Occipital lobe (tissue), 2 donors: Measurements from ENCODE around the gene MRPL10. TPM values are rescaled to one million over a fixed set of nuclear protein-coding genes. Genes with fewer than 3 reads are reported as not detected.
A peak's percentile ranks its signal among the peaks of the same experiment; 100 is the strongest.

Experiments used
- DNase-seq: peaks from one replicate; lab custom pipeline; 2025; lab: John Stamatoyannopoulos, UW
- total RNA-seq: library from RNA; depleted of rRNA; stranded (reverse); fragments of >200 nt; gene quantifications from one replicate; pipeline ENCODE4 v1.2.3, GENCODE V29; 2014

Gene MRPL10
- total RNA-seq = 9.7 TPM

DNA sequence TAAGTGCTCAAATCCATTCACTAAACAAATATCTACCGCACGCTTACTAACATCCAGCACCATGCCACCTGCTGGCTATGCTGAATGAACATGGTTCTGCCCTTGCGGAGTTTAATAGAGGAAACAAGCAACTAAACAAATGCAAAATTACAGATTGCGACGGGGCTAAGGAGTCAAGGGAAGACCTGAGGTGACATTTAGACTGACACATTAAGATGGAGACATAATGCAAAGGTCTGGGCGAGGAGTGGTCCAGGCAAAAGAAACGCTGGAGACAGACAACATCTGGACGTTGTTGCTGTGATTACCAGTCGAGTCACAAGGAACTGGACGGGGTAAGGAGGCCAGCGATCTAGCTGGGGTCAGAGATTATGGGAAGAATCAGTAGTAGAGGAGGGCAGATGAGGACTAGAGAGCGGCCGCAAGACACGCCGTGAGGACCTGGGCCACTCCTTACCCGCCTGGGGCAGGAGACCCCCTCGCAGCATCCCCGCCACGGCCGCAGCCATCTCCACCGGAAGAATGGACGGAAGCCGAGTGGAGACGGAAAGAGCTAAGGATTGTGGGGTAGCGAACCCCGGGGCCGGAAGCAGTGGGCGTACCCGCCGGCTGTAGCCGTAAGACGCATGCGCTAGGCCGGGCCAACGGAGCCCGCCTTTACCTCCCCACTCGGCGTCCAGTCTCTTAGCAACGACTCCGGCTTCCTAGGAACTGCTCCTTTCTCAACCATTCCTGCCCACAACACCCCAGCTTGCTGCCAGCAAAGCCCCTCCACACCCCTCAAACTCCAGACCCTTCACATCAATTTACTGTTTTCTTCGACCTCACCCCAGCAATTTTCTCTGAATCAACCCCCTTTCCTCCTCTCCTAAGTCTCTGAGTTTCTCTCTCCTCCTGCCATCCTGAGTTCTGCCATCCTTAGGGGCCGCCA is at the start of gene MRPL10, which contains the start of gene LRRC46:
Gene MRPL10, minus strand, starts transcription at position 539 of the 931 bp plus-strand sequence. Its CDS starts 30 bp downstream, at position 509.
Gene LRRC46, plus strand, starts transcription at position 668 of the 931 bp plus-strand sequence. CDS start 320 bp downstream, outside the sequence.
- DNase-seq = peak; percentile 87

DNA sequence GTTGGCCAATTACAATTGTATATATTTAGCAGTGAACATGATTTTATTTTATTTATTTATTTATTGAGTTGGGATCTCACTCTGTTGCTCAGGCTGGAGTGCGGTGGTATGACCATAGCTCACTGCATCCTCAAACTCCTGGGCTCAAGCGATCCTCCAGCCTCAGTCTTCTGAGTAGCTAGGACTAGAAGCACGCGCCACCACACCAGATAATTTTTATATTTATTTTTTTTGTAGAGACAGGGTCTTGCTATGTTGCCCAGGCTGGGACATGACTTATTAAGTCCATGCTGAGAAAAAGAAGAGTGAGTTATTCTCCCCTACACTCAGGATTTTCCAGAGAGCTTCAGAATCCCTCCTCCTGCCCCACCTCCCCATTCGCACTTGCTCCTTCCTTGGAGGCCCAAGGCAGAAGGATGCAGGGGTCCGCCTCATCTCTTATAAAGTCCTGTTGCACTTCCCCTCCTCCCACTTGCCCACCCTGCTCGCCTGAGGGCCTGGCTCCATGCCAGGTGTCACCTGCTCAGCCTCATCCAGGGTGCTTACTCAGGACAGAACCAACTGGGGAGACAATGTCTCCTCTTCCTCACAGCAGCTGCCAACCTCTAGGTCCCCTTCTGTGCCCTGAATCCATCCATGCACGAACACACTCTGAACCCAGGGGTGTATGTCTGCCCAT is 48.6 kb upstream of the MRPL10 start:
- no peak for DNase-seq

DNA sequence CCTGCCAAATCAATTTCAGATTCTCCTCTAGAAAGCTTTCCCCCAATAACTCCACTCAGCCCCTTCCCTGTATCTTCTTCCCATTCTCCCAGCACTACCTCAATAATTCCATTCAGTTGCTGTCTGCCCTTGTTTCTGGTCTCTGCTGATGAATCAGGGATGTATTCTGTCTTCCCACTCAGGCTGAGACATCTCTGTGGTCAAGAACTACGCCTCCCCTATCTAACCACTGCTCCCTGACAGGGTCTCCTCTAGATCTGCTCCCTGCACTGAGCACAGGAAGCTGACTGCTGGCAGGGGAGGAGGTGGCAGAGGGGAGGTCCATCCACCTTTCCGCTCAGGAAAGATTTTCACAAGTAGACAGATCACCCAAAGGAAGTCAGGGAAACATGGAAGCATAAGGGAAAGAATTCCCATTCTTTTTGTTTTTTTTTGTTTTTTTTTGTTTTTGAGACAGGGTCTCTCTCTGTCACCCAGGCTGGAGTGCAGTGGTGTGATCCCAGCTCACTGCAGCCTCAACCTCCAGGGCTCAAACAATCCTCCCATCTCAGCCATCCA is 47.8 kb upstream of the MRPL10 start:
- DNase-seq = no peak

DNA sequence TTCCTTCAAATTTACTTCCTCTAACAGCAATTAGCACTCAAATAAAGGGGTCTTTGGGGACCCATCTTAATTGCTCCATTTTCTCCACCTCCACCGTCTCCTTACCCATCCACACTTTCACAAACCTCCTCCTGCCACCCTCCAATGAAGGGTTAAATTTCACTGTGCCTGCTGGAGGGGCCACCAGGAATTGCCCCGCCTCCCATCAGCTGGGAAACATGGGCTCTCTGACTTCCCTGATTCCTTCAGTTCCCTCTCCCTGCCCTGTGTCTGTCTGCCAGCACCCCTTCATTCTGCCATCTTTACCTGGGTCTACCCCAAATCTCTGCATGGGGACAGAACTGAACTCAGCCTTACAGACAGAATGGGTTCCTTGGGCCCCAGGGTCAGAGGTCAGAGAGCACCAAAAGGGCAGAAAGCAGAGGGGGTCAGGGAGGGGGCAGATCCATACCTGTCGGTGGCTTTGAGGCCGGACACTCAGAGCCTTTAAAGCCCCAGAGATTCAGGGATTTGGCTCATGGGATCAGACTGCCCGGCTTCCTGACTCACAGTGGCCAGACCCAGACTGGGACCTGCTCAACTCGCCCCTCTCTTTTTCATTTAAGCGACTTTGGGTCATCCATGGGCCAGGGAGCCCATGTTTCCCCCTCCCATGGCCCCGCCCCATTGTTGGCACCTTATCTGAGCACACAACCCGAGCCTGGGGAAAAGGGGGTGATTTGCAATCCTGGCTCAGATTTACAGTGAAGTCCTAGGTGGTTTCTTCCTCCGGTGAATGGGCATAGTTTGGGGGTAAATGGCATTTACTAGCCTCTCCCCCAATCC is 47.1 kb upstream of the MRPL10 start:
- DNase-seq = no peak

DNA sequence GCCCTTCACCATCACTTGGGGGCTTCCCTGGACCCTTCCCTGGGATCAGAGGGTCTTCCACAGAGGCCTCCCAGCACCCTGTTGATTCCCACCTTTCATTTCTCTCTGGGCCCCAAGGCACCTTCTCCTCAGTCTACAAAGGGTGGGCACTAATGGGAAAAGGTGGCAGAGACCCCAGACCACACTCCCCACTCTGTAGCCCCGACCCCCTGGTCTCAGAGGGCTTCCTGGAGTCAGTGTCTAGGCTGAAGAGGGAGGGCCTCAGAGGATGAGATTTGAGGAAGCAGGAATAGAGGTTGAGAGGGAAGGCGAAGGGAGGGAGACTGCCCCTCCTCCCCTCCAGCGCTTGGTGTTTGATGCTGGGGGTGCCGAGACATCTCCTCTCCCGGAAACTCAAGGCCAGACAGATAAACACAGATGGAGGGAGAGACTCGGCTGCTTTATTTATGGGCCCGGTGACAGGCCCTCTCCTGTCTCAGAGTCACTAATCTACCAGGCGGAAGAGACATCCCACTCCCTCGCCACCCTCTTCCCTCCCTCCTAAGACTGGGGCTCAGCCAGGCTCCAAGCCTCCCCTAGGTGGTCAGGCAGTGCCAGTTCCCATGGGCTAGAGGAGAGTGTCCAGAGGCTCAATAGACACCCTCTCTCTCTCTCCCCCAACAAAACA is 46.2 kb upstream of the MRPL10 start:
- no peak for DNase-seq

DNA sequence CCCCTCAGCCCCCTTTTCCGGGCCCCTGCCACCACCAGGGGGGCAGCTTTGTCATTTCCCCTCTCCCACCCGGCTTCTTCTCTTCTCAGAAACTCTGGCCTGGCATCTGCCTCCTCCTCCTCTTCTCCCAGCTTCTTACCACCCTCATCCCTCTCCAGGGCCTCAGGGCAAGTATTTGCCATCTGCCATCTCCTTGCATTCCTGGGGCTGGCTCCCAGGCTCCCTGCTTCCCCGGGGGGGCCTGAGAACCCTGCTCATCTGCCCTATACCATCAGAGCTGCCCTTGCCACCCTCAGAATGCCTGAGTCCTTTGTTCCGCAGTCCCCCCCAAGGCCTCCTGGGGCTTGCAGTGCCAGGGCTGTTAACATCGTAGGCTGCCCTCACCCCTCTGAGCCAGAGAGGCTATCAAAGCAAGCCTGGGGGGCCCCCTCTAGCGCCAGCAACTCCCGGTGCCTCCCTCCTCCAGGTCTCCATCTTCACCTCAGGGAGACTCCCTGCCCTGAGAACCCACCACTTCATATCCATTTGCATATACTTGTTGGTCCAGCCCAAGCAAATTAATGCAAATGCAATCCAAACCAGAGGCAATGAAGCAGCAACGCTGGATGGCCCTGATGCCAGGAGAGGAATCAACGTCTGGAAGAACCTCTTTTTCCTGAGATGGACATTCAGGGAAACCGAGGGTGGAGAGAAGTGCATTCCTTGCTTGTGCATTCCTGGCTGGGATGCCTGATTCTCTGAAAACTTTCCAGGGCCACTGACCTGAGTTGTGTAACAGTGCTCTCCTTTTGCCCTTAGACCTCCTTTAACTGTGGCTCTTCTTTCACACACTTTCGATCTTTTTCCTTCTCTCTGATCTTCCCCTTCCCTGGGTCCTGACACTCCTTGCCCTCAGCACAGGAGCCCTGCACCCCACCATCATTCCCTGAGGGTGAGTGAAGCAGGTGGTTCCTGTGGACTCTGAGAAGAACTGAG is 44.0 kb upstream of the MRPL10 start:
- no peak for DNase-seq

DNA sequence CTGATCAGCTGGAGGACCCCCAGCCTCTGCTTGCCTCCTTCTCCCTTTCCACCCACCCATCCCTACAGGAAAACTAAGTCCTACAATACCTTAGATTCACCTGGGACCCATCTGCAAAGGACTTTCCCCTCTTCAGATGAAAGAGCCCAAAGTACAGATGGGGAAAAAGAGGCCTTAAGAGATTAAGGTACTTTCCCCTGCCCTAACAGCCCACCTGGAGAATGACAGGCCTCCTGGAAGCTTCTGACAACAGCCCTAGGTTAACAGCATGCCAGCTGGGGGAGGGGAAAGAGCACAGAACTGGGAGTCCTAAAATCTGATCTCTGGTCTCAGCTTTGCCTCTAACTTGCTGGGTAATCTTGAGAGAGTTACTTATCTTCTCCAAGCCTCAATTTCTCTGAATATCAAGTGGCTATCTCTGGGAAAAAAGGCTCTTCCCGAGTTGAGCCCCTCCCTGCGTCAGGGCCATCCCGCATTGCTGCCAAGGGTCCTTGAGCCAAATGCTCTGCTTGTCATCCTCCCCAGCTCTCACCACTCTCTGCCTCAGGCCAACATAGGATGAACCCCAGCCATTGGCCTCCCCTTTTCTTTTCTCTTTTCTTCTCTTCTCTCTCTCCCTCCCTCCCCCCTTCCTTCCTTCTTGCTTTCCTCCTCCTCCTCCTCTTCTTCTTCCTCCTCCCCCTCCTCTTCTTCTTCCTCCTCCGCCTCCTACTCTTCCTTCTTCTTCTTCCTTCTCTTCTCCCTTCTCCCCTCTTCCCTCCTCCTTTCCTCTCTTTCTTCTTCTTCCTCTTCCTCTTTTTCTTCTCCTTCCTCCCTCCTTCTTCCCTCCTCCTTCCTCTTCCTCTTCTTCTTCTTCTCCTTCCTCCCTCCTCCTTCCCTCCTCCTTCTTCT is 42.1 kb upstream of the MRPL10 start:
- no peak for DNase-seq

DNA sequence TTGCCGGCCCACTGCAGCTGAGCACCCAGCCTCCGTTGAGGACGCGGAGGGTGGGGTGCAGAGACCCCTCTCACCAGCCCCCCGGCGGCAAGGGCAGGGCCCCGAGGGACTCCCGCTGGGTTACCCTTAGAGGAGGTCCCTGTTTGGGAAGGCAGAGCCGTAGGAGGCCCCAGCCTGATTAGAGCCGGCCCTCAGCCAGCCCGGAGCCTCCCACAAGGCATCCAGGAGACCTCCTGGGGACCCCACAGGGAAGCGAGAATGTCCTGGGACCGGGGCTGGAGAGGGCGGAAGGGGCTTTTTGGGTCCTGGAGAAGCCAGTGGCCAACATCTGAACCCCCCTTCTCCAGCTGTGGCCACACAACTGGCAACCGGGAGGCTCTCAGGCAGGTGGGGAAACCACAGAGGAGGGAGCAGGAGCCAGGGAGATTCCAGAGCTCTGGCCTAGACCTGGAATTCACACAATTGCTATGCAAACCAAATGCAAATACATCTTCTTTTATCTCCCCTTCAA is 41.4 kb upstream of the MRPL10 start:
- no peak for DNase-seq

DNA sequence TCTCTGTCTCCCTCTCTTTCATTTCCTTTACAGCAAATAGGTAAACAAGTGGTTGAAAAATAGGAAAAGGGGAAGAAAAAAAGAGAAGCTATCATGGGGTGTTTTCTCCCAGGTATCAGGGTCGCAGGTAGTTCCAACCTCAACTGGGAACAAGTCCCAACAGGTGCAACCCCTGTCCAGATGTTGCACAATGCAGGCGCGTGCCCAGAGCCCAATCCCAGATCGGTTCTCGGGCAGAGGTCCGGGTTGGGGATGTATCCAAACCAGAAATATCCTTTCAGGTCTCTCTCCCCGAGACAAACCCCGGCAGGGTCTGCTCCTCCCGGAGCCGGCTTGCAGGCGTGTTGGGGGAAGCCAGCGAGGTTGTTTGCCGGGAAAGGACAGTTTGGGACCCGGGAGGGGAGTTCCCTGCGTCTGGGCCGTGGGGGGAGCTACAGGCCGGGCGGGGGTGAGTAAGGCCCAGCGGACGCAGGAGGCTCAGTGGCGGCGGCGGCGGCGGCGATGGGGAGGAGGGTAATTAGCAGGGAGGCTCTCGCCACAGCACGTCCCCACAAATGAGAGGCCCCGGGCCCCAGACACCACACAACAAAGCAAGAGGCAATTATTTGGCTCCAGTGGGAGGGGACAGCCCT is 40.8 kb upstream of the MRPL10 start:
- no peak for DNase-seq

DNA sequence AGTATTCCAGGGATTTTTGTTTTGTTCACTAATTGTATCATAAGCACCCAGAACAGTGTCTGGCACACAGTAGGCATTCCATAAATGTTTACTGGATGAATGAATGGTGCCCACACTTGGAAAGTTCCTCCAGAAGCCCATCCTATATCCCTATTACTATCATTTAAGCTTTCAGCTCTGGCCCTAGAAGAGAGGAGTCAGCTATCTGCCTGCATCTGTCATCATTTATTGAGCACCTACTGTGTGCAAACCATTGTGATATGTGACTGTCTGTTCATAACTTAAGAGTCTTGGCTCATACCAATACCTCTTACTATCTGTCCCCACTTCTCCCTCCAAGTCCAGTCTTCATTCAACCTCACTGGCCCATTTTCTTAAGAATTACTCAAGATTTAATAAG is 39.7 kb upstream of the MRPL10 start:
- no peak for DNase-seq

DNA sequence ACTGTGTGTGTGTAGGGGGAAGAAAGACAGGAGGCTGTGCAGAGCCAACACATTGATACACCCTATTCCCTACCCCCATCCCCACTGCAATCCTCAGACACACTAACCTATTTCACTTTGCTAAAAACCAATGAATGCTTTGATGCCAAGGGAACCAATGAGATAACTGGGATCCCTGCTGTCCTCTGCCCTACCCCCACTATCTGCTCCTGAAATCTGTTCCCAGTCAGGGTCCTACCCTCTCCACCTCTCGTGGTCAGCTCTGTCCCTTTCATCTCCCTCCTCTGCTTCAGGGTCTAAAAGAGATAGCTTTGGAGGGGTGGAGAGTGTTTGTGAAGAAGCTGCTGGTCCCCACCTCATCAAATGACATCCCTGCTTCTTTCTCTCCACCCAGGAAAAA is 38.7 kb upstream of the MRPL10 start:
- no peak for DNase-seq

DNA sequence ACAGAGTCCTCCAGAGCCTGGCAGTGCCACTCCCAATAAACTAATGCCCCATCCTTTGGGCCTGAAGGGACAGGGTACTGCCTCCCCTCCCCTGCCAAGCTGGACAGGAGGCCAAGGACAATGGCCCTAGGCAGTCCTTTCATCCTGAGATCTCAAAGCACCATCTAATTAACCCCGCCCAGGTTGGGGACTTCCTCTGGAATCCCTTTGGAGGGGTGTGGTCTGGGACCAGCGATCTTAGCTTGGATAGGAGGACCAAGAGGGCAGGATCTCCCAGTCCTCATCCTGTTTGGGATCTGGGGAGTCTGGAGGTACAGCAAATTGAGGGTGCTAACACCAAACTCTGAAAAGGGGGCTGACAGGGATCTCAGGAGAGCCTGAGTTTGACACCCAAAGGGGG is 37.8 kb upstream of the MRPL10 start:
- DNase-seq = no peak

DNA sequence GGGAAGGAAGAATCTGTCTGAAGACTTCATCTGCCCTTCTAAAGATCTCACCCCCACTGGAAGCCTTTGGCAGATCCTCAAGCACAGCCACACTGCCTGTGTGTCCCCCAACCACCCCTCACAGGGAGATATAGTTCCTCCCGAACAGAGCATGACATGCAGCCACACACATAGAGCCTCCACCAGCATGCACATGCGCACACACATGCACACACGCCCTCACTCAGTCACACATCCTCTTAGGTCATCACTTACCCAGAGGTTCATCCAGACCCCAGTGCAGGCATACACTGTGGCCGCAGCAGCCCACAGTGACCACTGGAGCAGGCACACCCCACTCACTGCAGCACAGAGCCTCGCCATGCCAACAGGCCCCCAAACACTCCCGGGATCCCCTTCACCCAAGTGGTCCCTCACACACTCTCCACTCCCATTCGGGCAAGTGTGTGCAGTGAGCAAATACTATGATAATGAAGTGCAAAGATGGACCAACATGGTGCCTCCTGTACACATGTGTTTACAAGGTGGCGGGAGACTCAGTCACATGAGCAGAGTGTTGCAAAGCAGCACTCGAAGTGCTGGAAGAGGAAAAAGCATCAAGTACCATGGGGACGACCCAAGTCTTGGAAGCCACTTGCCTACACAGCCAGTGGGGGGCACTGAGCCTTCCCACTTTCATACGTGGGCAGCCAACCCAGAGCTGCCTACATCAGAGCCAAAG is 36.6 kb upstream of the MRPL10 start:
- no peak for DNase-seq

DNA sequence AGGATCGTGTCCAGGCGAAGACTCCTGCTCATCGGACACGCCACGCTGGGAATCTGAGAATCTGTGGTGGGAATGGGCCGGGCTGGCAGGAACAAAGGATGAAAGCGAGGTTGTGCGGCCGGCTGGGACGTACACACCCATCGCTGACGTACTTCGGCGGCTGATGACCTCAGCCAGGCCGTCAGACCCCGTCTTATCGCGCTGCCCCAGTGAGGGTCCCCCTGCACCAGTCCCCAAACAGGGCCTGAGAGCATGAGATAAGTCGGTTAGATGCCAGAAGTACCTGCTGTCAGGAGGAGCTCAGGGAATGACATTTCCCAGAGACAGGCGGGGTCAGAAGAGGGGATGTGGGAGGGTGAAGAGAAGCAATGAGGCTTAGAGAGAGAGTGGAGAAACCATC is 35.6 kb upstream of the MRPL10 start:
- no peak for DNase-seq

DNA sequence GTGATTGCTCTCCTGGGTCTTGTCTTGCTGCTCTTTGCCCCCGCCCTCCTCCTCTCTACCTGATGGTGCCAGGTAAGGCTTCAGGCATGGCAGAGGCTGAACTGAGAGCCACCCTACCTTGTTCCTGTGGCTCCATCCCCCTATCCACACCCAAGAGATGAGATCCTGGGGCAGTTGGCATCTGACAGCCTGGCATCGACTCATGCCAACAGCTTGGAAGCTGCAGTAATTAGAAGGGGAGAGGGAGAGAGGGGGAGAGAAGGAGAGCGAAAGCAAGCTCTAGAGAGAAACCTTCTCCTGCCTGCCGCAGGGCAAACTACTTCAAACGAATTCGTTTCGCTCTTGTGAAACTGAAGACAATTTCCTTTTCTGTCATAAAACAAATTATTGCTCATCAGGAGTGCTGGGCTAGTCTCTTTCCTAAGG is 33.5 kb upstream of the MRPL10 start:
- DNase-seq = no peak

DNA sequence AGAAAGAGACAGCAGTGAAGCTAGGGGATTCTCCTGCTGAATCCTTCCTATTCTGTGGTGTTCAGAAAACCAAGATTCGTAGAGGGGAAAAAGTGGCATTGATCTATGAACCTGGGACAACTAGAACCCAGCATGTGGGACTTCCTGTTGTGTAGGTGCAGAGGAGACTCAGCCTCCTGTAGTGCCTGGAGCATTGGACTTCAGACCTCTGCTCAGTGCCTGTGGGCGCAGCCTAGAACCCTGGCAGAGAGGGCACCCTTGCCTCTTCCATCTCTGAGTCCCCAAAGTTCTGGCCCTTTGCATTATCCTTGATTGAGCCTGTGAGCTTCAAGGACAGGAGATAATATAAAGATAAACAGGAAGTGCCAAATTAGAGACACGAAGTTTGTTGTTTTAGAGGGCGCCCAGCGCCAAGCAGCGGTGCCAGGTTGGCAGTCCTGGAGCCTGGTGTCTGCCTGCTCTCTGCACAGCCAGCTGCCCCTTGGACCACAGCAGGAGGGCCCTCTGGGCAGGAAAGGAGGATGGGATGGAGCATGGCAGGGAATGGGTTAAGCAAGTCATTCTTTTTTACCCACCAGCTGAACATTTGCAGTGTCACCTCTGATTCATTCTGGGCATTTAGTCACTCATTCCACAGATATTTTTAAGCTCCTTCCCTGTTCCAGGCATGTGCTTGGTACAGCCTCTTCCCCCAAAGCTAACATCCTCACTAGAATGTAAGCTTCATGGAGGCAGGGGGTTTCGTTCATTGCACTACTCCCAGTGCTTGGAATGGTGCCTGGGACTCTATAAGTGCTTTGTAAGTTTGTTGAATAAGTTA is 31.5 kb upstream of the MRPL10 start:
- DNase-seq = no peak
